KG1 (cell line): ENCODE data around the gene EN1.
A peak's percentile ranks its signal among the peaks of the same experiment; 100 is the strongest.

Experiments used
- DNase-seq: peaks from one replicate; lab custom pipeline; 2025; lab: John Stamatoyannopoulos, UW

EN1 gene

GRCh38 chr2:118846953-118847761 lies at the start of gene EN1:
Gene EN1, minus strand, starts transcription at chr2:118847648. Its CDS starts 481 bp downstream, at chr2:118847167.
- no peak for DNase-seq

DNA sequence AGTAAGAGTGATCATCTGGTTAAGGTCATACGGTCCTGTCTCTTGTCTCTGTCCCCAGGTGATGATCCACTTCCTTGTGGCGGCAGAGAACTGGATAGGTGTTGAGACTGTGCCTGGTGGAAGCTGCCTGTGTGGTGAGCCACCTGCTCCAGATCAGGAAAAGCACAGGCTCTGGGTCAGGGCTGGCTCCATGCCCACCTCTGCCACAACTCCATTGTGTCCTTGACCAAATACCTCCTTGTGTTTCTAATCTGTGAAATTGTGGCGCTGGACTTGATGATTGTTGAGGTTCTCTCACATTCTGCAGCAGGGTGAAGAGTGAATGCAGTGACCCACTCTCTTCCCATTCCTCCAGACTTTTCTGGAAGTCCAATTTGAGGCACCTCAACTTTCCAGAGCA lies 45.7 kb upstream of the EN1 start:
- no peak for DNase-seq

DNA sequence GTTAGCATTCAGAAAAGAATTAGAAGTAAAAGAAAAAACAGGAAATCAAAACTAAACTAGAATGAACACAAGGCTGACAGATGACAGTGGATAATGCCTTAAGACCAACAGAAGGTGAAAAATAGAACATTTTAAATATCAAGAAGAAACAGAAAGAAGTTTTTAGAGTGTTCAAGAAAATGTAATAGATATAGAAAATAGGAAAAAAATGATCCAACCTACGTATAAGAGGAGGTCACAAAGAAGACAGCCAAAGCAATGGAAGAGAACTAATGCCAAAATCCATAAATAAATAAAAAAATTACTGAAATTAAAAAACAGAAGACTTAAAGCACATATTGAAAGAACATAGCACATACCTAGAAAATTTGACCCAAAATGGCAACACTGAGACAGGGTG lies 42.5 kb upstream of the EN1 start:
- no peak for DNase-seq

DNA sequence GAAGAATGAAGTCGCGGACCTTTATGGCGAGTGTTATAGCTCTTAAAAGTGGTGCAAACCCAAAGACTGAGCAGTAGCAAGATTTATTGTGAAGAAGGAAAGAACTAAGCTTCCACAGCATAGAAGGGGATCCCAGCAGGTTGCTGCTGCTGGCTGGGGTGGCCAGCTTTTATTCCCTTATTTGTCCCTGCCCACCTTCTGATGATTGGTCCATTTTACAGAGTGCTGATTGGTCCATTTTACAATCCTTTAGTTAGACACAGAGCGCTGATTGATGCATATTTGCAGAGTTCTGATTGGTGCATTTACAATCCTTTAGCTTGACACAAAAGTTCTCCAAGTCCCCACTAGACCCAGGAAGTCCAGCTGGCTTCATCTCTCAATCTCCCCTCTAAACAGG lies 36.3 kb upstream of the EN1 start:
- DNase-seq = no peak

DNA sequence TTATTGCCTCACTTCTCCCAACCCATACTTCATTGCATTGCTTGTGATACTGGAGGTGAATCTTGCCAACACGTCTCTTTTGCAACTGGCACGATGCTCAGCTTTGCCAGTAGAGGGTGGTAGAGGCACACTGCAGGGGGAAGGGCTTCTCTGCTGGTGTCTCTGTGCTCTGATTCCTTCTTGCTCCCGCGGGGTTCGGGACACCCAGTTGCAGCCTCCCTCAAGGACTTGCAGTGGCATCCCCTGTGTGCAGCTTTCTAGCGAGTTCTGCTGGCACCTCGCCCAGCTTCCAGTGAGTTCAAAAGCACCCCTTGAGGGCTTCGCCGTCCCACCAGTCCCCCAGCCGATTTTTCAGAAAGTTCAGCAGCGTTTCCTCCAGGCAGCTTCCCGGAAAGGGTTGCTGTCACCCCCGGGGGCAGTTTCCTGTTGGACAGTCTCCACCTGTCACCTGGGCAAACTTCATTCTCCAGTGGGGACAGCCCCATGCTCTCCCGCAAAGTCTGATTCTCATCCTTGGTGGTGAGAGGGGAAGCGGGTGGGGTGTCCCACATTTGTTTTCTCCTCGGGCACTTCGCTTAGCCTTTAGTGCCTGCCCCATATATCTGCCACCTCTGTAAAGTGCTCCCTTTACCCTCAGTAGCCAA lies 35.4 kb upstream of the EN1 start:
- peak; percentile 39 for DNase-seq

DNA sequence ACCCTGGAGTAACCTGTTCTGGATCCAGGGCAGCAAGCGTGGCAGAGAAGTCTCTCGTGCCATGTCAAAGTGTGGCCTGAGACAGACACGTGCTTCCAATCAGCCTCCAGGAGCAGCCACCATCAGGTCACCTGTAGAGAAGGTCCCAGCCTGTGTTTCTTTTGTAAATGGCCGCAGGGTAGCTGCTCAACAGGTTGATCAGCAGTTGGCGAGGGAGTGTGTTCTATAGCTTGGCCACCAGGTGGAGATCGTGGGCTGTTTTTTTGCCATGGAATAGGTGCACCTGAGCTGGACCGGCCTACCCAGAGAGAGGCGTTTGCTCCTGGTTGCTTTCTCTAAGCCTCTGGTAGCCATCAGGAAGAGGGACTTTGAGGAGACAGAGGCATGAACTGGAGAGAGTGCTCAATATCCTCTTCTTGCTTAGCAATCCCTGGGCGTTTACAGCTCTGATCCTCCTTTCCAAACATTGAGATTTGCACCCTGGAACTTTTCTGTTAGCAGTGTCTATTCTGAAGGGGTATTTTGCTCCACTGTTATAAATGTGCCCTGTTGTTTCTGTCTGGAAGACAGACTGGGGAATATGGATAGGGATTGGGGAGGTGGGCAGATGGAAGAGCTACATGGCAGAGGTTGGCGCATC lies 34.2 kb upstream of the EN1 start:
- DNase-seq = no peak

- DNase-seq = no peak
Observed at GRCh38 chr2:118880501-118880900, 33.1 kb upstream of the EN1 start.

GRCh38 chr2:118878531-118879149 lies 31.2 kb upstream of the EN1 start:
- DNase-seq = no peak

- DNase-seq = no peak
Observed at GRCh38 chr2:118875318-118875717, 27.9 kb upstream of the EN1 start.

DNA sequence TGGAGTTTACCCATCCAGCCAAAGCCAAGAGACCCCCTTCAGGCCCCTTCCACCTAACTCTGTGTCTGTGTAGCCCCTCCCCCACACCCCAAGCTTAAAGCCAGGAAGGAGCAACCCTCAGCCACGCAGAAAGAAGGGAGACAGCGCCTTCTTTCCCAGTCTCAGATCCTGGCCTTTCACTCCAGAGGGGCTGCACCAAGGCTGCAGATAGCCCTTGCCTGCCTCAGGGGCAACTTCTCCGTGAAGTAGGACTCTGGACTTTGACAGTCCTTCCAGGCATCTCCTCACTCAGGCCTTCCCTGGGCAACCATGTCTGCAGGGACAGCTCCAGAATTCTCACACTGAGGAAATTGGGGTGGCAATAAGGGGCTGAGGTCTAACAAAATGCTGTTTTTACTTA lies 26.9 kb upstream of the EN1 start:
- no peak for DNase-seq

- DNase-seq = no peak
Observed at GRCh38 chr2:118865106-118865505, 17.7 kb upstream of the EN1 start.

DNA sequence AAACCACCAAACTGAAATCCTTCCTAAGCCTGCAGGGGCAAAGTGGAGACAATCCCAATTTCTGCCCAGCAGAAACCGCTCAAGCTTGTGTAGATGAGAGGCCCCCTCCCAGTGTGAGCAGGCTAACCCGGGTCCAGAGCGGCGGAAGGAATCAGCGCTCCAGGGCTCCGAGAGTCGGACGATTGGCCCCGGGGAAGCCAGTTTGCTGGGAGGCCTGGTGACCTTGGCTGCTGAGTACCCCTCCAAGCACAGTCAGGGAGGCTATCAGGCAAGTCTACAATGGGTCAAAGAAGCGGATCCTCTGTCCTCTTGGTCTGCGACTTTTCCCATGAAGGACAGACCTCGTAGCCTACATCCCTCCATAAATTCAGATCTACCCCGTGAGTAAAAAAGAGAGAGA lies 16.8 kb upstream of the EN1 start:
- DNase-seq = no peak

DNA sequence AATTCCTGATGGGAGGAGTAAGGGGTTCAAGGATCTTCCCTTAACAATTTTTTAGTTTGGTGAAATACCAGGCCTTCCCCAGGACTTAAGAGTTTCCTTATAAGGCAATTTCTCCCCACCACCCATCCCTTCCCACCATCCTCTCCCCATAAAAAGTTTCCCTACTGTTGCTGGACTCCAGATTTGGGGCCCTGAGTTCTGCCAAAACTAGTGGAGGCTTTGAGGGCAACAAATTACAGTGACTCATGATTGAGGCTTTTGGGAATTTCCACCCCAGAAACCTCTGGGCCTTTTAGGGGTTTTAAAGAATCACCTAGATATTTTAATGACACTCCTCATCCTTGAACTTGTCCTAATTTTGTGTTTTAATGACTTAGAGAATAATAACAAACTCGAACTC lies 14.3 kb upstream of the EN1 start:
- DNase-seq = no peak

DNA sequence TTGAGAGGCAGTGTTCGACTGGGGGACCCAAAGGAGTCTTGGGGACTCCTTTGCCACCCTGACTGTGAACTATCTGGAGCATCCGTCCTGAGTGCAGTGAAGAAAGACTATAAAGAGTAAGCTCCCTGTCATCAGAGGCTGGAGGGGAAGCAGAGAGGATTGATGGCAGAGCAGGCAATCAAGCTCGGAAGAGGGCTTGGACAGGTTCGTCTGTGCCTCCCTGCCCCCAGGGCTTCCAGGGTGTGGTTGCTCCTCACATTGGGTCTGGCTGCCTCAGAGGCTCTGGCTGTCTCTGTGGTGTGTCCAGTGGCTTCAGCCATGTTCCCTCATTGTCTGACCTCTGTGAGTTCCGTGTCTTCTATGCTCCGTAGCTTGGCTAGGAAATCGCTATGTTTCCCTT lies 13.8 kb upstream of the EN1 start:
- no peak for DNase-seq

GRCh38 chr2:118860506-118860905 lies 13.1 kb upstream of the EN1 start:
- DNase-seq = no peak

DNA sequence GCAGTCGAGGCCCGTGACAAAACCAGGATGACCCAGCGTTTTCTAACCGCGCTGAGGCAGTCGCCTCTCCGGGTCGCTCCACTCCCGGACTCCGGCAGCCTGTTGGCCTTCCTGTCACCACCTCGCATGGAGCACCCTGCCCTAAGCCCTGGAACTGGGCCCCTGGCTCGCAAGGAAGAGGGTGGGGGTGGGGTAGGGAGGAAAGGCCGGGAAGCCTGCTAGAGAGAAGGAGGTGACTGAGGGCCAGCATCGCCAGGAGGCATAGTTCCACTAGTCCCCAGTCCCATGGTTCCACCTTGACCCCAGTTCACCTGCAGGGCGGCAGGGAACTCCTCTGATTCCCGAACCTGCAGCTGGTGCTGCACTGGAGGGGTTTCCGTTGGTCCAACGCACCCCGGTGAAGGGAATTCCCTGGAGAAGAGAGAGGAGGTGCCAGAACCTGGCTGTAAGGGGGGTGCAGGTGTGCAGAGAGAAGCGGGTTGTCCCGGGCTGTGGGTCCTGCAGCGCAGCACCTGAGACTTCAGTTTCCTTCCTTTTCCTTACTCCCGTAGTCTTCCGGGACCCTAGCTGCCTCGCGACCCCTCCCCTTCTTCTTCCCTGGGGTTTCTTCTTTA lies 11.8 kb upstream of the EN1 start:
- DNase-seq = no peak

DNA sequence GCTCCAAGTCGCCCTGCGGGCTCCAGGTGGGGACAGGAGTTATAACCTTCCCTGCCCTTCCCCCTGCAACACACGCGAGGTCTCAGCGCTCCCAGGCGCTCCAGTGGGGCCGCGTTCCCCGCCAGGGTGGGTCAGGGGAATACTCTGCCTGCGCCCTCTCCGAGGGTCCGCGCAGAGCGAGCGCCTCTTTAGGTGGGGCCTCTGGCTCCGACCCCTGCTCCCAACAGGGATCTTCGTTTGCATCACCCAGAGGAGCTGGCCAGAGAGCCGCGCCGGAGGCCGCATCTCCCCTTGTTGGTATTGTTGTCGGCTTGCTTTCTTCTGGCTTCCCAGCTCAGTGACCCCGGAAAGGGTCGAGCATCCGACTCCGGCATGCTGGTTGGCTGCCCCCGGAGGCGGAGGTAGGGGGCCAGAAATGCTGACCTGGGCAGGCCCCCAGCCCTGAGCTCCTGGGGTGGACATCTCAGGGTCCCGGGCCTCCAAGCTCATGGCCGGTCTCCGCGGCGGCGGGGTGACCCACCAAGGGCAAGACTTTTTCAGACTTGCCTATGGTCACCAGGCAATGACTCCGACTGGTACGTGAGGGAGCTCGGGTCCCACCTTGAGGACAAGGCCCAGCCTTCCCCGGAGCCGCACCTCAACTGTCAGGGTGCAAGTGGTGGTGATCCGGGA lies 11.2 kb upstream of the EN1 start:
- DNase-seq = no peak

GRCh38 chr2:118857677-118858484 lies 10.4 kb upstream of the EN1 start:
- DNase-seq = no peak

- no peak for DNase-seq
Observed at GRCh38 chr2:118856978-118857676, 9.7 kb upstream of the EN1 start.

GRCh38 chr2:118856330-118856977 lies 9.0 kb upstream of the EN1 start:
- DNase-seq = no peak
